ENCODE data around the gene BCL2.

DNA sequence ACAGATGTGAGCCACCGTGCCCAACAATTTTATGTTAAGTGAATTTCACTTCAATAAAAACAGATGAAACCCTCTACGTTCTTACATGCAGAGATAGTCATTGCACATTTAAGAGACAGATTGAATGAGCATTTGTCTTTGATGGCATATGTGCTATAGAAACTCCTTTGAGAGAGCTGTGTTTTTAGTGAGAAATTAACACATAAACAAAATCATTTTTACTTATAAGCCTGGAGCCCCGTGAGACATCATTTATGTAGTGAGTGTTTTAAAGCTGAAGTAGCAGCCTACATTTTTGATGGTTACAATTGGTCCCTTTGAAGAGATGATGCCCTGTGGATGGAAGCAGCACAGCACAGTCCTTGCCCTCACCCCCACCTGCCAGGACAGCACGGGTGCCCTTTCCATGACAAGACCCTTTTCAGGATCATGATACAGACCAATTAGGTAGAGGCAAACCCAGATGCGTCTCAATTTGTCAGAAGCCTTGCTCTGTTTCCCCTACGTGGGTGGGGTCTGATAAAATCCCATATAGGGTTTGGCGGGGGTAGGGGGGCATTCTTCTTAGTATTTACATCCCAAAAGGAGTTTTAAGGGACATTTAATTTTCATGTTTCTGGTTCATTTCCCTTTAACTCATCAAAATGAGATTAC, 237.1 kb downstream of the BCL2 start:
- no peak for TF ChIP-seq CTCF (IDR thresholded peaks at IDR 0.05)
- no peak for TF ChIP-seq EP300 (IDR thresholded peaks at IDR 0.05; ENCODE audit: low read depth)
- TF ChIP-seq POLR2A (IDR thresholded peaks at IDR 0.05) = no peak

Data from transverse colon (tissue), 3 donors.